B cell (primary cell): ENCODE results near the gene POLRMT.

ENCODE experiments used
- CTCF ChIP-seq: fragments of 200-600 bp; IDR thresholded peaks from one replicate; pipeline ENCODE4 v1.8.0; 2022; ENCODE audit warnings: antibody characterized with exemption, mild to moderate bottlenecking
- EZH2 ChIP-seq: IDR thresholded peaks from 2 replicates; pipeline ENCODE4 v1.6.1; 2012; ENCODE audit warnings: borderline replicate concordance, low read depth, mild to moderate bottlenecking, moderate library complexity, low read length; ENCODE audit not compliant: insufficient read depth, poor library complexity, severe bottlenecking

- TF ChIP-seq CTCF: no peak
- TF ChIP-seq EZH2: no peak
Observed at GRCh38 chr19:674282-675151, 41.2 kb upstream of the POLRMT start.
